GM13976 (cell line): Measurements from ENCODE around the gene RNF183.

Experiments used
- DNase-seq: peaks from one replicate; pipeline ENCODE4 v3.0.0; 2012; ENCODE audit warnings: low spot score
- CTCF ChIP-seq: IDR thresholded peaks from 2 replicates; pipeline ENCODE4 v1.5.1; 2012; ENCODE audit warnings: borderline replicate concordance, mild to moderate bottlenecking; ENCODE audit not compliant: insufficient read depth; ENCODE audit errors: extremely low read depth, missing control alignments, control extremely low read depth
- in situ Hi-C: fragments of 300-500 bp; cut with MboI; formaldehyde crosslinking; loops from one replicate; pipeline ENCODE4 v1.12.0; 2022; ENCODE audit warnings: low sequenced_read_pairs, mixed read lengths, inconsistent platforms; ENCODE audit not compliant: unreplicated experiment

The RNF183 gene

GRCh38 chr9:113269355-113269754 lies 33.8 kb downstream of the RNF183 start:
- no peak for TF ChIP-seq CTCF
- no peak for DNase-seq
- in situ Hi-C loops, result no loop called here

- in situ Hi-C loops, result no loop called here
- TF ChIP-seq CTCF, result no peak
- DNase-seq, result no peak
Measured at GRCh38 chr9:113267911-113268566, 35.1 kb downstream of the RNF183 start.

GRCh38 chr9:113266174-113266573 lies 37.0 kb downstream of the RNF183 start:
- no peak for TF ChIP-seq CTCF
- no peak for DNase-seq
- in situ Hi-C loops, result no loop called here

GRCh38 chr9:113261917-113262671 lies 41.1 kb downstream of the RNF183 start:
- TF ChIP-seq CTCF, result no peak
- DNase-seq, result no peak
- in situ Hi-C loops, result no loop called here

GRCh38 chr9:113258282-113258681 lies 44.9 kb downstream of the RNF183 start:
- no peak for TF ChIP-seq CTCF
- DNase-seq, result no peak
- in situ Hi-C loops, result no loop called here

- TF ChIP-seq CTCF, result no peak
- in situ Hi-C loops, result no loop called here
- no peak for DNase-seq
Measured at GRCh38 chr9:113257863-113258262, 45.3 kb downstream of the RNF183 start.

GRCh38 chr9:113255438-113255837 lies 47.7 kb downstream of the RNF183 start:
- DNase-seq, result no peak
- TF ChIP-seq CTCF, result no peak
- in situ Hi-C loops, result no loop called here
